ENCODE results near the gene STX10. TPM values are rescaled to one million over a fixed set of nuclear protein-coding genes. Genes with fewer than 3 reads are reported as not detected.

The STX10 gene
- polyA plus RNA-seq, 4 donors = 56.7 to 78.8 (median 67.2) TPM

DNA sequence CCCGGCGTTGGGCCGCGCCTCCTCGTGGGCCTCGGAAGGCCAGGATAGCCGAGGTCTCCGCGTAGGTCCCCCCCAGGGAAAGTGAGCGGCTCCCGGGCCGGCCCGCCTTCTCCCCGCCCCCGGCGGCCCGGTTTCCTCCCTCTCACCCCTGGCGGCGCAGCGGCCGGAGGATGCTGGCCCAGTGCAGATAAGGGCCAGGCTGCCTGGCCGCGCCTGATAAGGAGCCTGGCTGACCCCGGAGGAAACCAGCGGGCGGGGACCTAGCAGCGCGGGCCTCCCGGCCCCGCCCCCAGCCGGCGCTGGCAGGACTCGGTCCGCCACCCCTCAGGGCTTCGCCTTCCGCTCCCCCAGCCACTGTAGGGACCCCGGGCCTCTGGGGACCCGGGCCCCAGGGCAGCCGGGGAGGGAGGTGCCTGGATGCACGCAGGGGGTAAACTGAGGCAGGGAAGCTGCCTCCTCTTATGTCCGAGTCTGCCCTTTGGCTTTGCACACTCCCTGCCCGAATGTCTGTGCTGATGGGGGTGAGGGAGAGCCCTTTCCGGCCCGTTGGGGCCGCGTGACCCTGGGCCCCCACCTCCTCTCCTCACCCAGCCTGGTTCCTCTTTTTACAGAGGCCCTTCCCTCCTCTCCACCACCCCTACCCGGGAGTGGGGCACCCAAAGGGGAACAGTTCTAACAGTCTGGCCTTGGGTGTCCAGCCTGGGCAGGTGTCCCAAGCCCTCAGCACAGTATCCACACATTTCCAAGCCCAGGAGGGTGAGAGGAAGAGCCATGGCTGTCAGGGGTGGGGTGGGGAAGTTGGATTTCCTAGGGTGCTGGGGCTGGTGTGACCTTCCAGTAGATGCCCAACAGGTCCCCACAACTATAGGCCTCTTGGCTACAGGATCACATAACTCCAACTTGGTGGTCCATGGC, 47.3 kb downstream of the STX10 start, which contains the start of gene LYL1:
LYL1 (minus strand) TSS at position 193 of the 915 bp plus-strand sequence. CDS start 1,687 bp downstream, outside the sequence.
- no peak for DNase-seq (ENCODE audit: low read depth in 4 of 4, low spot score in 2 of 4)

DNA sequence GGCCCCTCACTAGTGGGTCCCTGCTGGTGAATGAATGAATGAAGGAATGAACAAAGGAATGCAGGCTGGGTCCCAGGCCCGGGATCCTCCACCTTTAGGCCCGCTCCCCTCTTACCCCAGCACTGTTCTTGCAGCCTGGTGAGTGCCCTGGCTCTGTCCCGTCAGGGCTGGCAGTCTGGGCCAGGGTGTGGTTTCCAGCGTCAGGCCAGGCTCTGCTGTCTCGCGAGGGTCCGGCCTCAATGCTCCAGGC, 47.8 kb downstream of the STX10 start:
- no peak for DNase-seq (ENCODE audit: low read depth in 4 of 4, low spot score in 2 of 4)

DNA sequence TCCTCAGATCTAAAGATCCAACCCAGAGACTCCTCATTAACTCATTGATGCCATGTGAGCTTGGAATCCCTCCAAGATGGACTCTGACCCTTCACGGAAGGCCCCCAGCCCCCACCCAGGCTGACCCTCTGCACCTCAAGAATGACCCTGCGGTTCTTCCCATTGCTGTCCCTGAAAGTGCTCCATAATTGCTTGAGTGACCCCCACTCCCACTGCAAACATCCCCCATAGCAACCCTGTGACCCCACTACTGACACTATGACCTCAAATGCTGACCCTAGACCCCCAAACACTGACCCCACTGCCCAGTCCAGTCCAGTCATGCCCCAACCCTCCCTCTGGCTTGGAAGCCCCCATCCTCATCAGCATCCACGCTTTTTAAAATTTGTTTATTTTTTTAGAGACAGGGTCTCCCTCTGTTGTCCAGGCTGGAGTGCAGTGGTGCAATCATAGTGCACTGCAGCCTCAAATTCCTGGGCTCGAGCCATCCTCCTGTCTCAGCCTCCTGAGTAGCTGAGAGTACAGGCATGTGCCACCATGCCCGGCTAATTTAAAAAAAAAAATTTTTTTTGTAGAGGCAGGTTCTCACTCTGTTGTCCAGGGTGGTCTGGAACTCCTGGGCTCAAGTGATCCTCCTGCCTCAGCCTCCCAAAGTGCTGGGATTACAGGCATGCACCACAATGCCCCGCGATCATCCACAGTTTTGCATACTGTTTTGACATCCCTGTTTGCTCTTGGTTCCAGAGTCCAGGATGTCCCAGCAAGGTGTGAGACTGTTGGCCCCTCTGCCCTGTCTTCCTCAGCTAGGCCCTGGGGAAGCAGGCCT, 48.4 kb downstream of the STX10 start:
- DNase-seq (ENCODE audit: low read depth in 4 of 4, low spot score in 2 of 4) = no peak

DNA sequence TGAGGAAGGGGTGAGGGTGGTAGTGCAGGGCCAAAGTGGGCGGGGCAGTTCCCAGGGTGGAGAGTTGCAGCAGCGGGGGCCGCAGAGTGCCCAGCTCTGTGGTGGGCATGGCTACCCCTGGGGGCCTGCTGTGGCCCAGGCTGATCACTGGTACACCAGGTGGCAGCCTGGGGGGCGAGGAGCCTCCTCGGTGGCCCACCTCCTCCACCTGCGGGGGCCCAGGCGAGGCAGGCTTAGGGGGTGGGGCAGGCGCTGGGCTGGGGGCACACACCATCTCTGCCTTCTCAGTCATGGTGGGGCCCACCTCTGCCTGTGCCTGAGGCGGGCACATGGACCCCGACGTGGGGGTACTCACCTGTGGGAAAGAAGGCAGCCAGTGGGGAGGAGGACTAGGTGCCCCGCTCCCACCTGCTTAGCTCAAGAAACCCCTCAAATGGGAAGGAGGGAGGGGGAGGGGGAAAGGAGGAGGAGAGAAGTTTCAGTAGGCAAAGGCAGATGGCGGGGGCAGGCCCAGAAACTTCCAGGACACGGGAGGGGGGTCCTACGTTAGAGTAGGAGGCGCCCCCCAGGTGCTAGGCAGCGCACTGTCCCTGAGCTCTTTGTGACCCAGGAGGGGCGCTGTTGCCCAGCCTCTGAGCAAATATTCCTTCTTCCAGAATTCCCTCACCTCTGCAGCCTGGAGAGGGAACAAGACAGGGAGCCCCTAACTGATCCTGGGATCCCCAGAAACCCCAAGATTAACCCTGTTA, 49.2 kb downstream of the STX10 start:
- no peak for DNase-seq (ENCODE audit: low read depth in 4 of 4, low spot score in 2 of 4)

DNA sequence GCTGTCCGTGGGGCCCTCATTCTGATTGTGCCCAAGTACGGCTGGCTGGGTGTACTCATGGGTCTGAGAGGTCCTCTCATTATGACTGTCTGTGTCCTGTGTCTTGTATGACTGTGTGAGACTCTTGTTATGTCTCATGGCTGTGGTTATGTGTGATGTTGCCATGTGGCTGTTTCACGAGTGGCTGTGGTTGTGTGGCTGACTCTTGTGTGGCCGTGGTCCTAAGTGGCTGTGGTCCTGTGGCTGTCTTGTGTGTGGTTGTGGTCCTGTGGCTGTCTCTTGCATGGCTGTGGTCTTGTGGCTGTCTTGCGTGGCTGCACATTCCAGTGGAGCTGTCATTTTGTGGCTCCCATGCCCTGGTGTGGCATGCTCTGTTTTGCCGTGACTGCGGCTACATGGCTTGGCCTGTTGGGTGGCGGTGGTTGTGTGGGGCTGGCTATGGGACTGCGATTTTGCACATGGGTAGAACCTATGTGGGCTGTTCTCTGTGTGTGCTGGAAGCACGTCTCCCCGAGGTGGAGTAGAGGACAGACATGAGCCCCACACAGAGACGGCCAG, 50.1 kb downstream of the STX10 start:
- DNase-seq (ENCODE audit: low read depth in 4 of 4, low spot score in 2 of 4) = no peak

DNA sequence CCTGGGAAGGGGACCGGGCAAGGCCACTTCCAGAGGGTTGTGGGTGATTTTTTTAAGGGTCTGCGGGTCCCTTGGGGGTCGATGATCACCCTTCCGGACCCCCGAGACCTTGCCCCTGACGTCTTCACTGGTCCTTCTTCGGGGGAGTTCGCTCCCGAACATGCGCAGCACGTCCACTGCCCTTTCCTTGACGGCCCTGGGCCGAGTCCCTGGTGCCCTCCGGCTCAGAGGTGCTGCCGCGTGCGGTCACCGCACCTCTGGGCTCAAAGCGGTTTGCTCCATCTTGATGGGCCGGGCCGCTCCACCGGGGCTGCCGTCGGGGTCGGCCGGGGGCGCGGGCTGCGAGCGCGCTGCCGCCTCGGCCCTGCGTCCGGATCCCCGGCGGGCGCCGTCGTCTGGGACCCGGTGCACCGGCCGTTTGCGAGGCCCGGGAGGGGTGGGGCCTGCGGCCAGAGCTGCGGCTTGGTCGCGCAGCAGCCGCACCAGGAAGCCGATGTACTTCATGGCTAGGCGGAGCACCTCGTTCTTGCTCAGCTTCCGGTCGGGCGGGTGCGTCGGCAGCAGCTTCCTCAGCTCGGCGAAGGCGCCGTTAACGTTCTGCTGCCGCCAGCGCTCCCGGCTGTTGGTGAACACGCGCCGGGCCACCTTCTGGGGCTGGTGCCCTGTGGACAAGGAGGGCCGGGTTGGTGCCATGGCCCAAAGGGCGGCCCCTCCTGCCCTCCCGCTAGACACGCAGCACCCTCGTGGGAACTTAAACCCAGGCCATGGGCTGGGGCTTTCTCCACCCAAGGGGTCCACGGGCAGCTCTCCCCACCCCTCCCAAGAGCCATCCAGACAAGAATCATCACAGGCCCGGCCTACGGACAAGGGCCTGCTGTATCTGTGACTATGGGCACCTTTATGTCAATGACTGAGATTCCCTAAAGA, 50.8 kb downstream of the STX10 start:
- DNase-seq (ENCODE audit: low read depth in 4 of 4, low spot score in 2 of 4) = no peak

DNA sequence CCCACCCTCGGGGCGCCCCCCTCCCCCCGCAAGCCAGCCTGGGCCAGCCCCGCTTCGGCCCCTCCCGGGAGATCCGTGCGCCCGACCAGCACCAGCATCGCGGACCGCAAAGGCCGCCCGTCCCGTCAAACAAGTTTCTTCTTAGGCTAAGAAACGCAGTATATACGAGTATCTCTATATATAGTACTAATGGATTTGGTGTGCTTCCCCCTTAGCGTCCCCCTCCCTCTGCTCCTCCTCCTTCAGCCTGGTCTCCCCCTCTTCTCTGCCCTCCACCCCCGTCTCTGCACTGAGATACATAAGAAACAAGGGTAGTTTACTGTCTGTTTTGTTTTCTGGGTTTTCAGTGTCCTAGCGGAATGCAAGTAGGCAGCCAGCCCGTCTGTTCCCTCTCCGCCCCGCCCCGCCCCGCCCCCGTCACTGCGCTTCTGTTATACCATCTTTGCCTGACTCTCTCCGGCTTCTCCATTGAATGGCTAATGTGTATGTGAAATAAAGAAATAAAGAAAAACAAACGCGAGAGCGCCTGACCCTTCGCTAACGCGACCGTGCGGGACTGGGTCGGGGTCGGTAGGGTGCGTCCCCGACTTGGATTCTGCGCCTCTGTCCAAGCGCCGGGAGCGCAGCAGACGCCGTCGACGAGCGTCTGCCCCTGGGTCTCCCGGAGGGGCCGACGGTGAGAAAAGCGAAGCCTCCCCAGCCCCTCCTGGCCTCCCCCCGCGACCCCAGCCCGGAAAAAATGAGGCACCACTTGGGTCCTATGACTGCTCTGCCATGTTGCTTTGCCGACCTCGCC, 51.7 kb downstream of the STX10 start:
- no peak for DNase-seq (ENCODE audit: low read depth in 4 of 4, low spot score in 2 of 4)

DNA sequence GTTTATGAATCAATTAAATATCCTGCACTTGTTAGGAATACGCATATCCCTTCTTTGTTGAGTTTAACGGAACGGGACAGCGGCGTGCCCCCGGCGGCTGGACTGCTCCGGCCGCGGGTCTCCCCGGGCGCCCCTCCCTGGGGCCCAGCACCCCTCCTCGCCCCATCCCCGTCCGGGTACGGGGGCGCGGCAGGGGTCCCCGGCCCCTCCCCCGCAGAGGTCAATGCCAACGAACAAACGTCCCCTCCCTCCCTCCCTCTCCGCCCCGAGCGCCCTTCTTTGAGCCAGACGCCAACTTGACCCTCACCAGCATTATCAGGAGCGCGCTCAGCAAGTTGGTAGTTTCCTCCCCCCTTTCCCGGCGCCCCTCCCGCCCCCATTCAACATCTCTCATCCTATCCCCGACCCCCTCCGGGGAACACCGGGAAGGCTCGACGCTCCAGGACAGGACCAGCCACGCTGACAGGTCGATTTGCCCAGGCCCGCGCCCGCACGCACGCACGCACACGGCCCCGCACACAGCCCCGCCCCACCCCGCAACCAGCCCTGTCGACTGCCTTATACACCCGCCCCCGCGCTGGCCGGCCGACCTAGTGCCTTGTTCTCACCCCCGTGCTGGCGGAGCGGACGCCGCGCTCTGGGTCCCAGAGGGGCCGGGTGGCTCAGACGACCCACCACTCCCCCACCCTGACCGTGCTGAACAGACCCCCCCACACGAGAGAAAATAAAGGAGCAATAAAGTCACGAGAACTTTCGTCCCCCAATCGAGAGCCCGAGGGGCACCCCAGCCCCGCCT, 52.5 kb downstream of the STX10 start:
- no peak for DNase-seq (ENCODE audit: low read depth in 4 of 4, low spot score in 2 of 4)

DNA sequence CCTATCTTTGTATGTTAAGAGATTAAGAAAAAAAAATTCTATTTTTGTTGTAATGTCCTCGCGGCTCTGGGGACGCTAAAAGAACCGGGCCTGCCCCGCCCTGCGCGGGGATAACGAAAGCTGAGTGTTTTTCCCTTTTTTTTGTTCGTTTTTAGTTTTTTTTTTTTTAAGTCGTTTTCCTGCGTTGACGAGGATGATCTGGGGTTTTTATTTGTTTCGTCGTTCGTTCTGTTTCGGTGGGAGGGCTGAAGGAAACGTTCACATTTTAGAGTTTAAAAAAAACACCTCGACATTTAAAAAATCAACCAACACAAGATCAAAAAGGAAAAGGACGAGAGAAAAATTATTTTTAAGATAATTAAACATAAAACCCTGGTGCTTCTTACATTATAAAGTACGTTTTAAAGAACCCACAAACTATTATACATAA, 53.1 kb downstream of the STX10 start:
- no peak for DNase-seq (ENCODE audit: low read depth in 4 of 4, low spot score in 2 of 4)

DNA sequence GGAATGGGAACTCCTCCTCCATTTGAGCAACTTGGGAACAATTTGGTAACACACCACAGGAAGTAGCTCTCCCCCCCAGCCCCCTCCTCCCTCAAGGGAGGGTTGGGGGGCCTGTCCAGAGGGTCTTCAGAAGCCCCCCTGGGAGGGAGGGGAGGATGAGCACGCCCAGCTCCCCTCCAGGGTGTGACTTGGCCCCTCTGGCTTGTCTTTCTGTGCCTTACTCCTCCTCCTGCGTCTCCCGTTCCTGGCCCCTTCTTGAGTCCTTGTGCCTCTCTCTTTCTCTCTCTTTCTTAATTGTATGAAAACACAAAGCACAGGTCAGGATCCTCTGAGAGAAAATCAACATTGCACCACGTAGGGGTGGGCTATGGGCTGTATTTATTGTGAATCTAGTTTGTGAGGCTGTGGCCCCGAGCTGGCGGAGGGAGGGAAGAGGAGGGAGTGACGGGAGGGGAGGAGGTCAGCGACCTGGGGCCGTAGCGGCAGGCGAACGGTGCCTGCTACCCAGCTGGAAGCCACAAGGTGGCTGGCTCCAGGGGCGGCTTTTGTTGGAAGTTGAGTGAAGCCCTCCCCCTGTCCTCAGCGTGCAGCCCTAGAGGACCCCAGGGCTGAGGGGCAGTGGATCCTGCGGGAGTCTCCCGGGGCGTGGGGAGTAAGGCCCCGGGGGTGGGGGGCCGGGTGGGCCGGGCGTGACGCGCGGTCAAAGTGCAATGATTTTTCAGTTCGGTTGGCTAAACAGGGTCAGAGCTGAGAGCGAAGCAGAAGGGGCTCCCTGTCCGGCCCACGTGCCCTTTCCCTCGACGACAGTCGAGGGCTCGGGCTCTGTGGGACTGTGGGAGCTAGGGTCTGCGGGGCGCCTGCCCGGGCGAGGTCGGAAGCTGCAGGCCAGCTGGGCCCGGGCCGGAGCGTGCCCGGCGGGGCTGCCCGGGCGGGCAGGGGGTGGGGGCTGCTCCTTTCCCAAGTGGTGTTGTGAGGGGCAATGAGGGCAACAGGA, 53.9 kb downstream of the STX10 start:
- DNase-seq (ENCODE audit: low read depth in 4 of 4, low spot score in 2 of 4) = no peak

DNA sequence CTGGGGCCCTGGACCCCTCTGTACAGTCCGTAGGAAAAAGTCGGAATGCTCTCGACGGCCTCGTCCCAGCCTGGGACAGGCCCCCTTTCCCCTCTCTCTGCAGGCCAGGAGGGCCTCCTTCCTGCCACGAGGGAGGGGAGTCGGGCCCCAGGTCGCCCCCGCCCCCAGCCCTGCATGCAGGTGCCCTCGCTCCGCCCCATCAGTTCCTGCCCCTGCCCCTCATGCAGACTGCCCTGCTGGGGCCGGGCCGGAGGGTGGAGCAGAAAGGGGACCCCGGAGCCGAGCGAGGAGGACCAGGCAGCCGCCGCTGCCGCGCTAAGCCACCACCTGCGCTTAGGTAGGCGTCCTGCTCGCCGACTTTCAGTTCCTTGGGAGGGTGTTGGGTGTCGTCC, 54.8 kb downstream of the STX10 start:
- no peak for DNase-seq (ENCODE audit: low read depth in 4 of 4, low spot score in 2 of 4)

DNA sequence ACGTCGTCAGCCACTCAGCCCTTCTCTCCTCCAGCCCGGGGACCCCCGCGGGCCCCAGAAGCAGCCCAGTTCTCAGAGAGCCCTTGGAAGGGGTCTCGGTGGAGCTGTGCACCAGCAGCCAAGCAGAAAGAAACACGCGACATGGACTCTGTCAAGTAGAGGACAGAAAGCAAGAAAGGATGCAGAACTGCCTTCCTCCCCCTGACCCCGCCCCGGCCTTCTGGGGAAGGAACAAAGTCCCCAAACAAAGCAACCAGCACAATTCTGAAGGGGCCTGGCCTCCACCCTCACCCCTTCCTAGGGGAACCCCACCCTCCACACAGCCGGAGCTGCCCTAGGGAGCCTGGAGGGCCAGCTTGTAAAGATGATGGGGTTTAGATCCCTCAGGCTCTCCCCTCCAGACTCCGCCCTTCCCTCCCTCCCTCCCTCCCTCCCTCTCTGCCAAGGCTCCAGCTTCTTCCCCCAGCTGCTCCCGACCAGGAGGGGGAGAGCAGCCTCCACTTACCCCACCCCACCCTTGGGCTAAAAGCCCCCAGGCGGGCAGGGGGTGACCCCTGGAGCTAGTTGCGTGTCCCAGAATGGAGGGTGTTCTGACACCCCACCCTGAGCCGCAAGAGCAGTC, 55.3 kb downstream of the STX10 start:
- DNase-seq (ENCODE audit: low read depth in 4 of 4, low spot score in 2 of 4) = no peak

DNA sequence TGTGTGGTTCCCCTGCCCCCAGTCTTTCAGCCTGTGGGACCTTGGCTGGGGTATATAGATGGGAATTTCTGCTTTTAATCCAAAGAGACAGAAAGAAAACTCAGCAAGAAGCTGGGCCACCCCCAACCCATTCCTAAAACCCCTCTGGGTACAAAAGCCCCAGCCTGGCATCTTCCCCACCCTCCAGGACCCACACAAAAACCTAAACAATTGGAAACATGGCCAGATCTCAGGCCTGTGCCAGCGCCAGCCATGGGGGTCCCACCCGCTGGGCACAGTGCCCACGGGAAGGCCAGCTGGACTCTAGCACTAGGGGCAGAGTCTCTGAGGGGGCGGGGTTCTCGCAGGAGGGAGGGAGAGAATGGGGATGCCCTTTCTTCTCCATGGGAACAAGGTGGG, 56.1 kb downstream of the STX10 start:
- DNase-seq (ENCODE audit: low read depth in 4 of 4, low spot score in 2 of 4) = no peak

Measured in left renal cortex interstitium (tissue), 4 donors.